Vagina (tissue), 2 donors: ENCODE measurements around the gene DNAAF1.

ENCODE experiments used
- POLR2A ChIP-seq, 2 donors: fragments of 450-650 bp; IDR thresholded peaks; one replicate each; pipeline ENCODE4 v1.6.1; 2017; ENCODE audit warnings: antibody characterized with exemption in 2 of 2, mild to moderate bottlenecking in 2 of 2, moderate library complexity in 2 of 2
- TF ChIP-seq, protein P1 (sequence below), 3 experiments: fragments of 450-650 bp in 2 of 3; fragments of 200-600 bp in 1 of 3; sonication (generic) in 1 of 3; IDR thresholded peaks; one replicate each; pipeline ENCODE4 v1.5.1; 2017 to 2019; ENCODE audit warnings: antibody characterized with exemption in 3 of 3, mild to moderate bottlenecking in 2 of 3, moderate library complexity in 2 of 3

DNA sequence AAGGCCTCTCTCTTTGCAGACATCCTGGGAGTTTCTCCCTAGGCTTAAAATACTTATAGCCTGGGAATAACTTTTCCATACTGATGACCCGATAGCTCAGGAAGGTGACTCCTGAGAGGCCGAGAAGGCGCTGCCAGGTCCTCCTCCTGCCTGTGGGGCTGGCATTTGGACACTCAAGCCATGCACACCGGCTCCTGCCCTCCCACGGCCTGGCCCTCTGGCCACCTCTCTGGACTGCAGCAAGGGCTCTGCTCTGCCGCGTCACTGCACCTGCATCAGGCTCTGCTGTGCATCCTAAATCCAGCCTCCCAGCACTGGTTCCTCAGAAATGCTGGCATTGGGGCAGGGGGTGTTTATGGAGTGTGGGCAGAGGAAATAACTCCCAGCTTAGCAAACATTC, 80.5 kb downstream of the DNAAF1 start:
- no peak for TF ChIP-seq POLR2A (IDR thresholded peaks at IDR 0.05)
- TF ChIP-seq, protein P1, sequence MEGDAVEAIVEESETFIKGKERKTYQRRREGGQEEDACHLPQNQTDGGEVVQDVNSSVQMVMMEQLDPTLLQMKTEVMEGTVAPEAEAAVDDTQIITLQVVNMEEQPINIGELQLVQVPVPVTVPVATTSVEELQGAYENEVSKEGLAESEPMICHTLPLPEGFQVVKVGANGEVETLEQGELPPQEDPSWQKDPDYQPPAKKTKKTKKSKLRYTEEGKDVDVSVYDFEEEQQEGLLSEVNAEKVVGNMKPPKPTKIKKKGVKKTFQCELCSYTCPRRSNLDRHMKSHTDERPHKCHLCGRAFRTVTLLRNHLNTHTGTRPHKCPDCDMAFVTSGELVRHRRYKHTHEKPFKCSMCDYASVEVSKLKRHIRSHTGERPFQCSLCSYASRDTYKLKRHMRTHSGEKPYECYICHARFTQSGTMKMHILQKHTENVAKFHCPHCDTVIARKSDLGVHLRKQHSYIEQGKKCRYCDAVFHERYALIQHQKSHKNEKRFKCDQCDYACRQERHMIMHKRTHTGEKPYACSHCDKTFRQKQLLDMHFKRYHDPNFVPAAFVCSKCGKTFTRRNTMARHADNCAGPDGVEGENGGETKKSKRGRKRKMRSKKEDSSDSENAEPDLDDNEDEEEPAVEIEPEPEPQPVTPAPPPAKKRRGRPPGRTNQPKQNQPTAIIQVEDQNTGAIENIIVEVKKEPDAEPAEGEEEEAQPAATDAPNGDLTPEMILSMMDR (IDR thresholded peaks at IDR 0.05) = no peak
